Measurements from ENCODE around the gene GRK1. TPM values are rescaled to one million over a fixed set of nuclear protein-coding genes. Genes with fewer than 3 reads are reported as not detected.
"Not testable (repeated sequence)": the region's sequence is repeated elsewhere in the genome, so short reads cannot be mapped to it uniquely, and the experiment has no call there.

Gene GRK1
- polyA plus RNA-seq, 1 donor, result 0.16 TPM

GRCh38 chr13:113745059-113745458, 78.0 kb downstream of the GRK1 start:
- no CpG with 5 or more reads among the region's 9 CpGs for WGBS (ENCODE audit: insufficient coverage, low lambda C conversion rate)
- DNase-seq, result no peak

GRCh38 chr13:113745500-113746142, 78.6 kb downstream of the GRK1 start:
- WGBS (ENCODE audit: insufficient coverage, low lambda C conversion rate), result no CpG with 5 or more reads among the region's 24 CpGs
- Histone ChIP-seq H3K4me1 (ENCODE audit: control insufficient read depth, insufficient read depth, low read length) (peaks cover 36% of the 10 kb centered on the region), H3K27ac (ENCODE audit: low read length) (peak overlapping the region; percentile 26)
- not testable (repeated sequence) for H3K4me3 ChIP-seq (ENCODE audit: low read length); DNase-seq; H3K36me3 ChIP-seq (ENCODE audit: control insufficient read depth, insufficient read depth, low read length); H3K9me3 ChIP-seq (ENCODE audit: control insufficient read depth, low read depth, low read length); H3K27me3 ChIP-seq (ENCODE audit: control insufficient read depth, insufficient read depth, low read length)

More at GRCh38 chr13:113745059-113745458, 78.0 kb downstream of the GRK1 start:
- Histone ChIP-seq H3K9me3 (ENCODE audit: control insufficient read depth, low read depth, low read length) (no peaks in the 10 kb centered on the region), H3K4me1 (ENCODE audit: control insufficient read depth, insufficient read depth, low read length) (peaks cover 36% of the 10 kb centered on the region), H3K36me3 (ENCODE audit: control insufficient read depth, insufficient read depth, low read length) (no peaks in the 10 kb centered on the region), H3K27me3 (ENCODE audit: control insufficient read depth, insufficient read depth, low read length) (no peaks in the 10 kb centered on the region), H3K4me3 (ENCODE audit: low read length) (no peak overlapping the region), H3K27ac (ENCODE audit: low read length) (no peak overlapping the region)

GRCh38 chr13:113746143-113746525, 79.1 kb downstream of the GRK1 start:
- Histone ChIP-seq H3K4me1 (ENCODE audit: control insufficient read depth, insufficient read depth, low read length) (peaks cover 36% of the 10 kb centered on the region), H3K36me3 (ENCODE audit: control insufficient read depth, insufficient read depth, low read length) (no peaks in the 10 kb centered on the region), H3K27ac (ENCODE audit: low read length) (peak overlapping the region; percentile 26), H3K27me3 (ENCODE audit: control insufficient read depth, insufficient read depth, low read length) (no peaks in the 10 kb centered on the region), H3K4me3 (ENCODE audit: low read length) (no peak overlapping the region), H3K9me3 (ENCODE audit: control insufficient read depth, low read depth, low read length) (no peaks in the 10 kb centered on the region)
- no CpG with 5 or more reads among the region's 5 CpGs for WGBS (ENCODE audit: insufficient coverage, low lambda C conversion rate)
- peak; percentile 70 to 84 for DNase-seq

- no peak overlapping the region for H3K4me3 ChIP-seq (ENCODE audit: low read length)
- no peaks in the 10 kb centered on the region for H3K27me3 ChIP-seq (ENCODE audit: control insufficient read depth, insufficient read depth, low read length)
- DNase-seq, result no peak
- WGBS (ENCODE audit: insufficient coverage, low lambda C conversion rate), result no CpG with 5 or more reads among the region's 12 CpGs
- peak overlapping the region; percentile 26 for H3K27ac ChIP-seq (ENCODE audit: low read length)
- peaks cover 4% of the 10 kb centered on the region for H3K9me3 ChIP-seq (ENCODE audit: control insufficient read depth, low read depth, low read length)
- no peaks in the 10 kb centered on the region for H3K36me3 ChIP-seq (ENCODE audit: control insufficient read depth, insufficient read depth, low read length)
- H3K4me1 ChIP-seq (ENCODE audit: control insufficient read depth, insufficient read depth, low read length), result peaks cover 36% of the 10 kb centered on the region
Measured at GRCh38 chr13:113746671-113747070, 79.7 kb downstream of the GRK1 start.

- no CpG with 5 or more reads among the region's 25 CpGs for WGBS (ENCODE audit: insufficient coverage, low lambda C conversion rate)
- DNase-seq, result no peak
Measured at GRCh38 chr13:113747291-113747833, 80.3 kb downstream of the GRK1 start.

GRCh38 chr13:113748101-113748861, 81.3 kb downstream of the GRK1 start:
- no CpG with 5 or more reads among the region's 25 CpGs for WGBS (ENCODE audit: insufficient coverage, low lambda C conversion rate)
- no peak overlapping the region for H3K4me3 ChIP-seq (ENCODE audit: low read length)
- H3K27me3 ChIP-seq (ENCODE audit: control insufficient read depth, insufficient read depth, low read length), result no peaks in the 10 kb centered on the region
- peaks cover 13% of the 10 kb centered on the region for H3K9me3 ChIP-seq (ENCODE audit: control insufficient read depth, low read depth, low read length)
- no peaks in the 10 kb centered on the region for H3K36me3 ChIP-seq (ENCODE audit: control insufficient read depth, insufficient read depth, low read length)
- no peak for DNase-seq
- no peak overlapping the region for H3K27ac ChIP-seq (ENCODE audit: low read length)
- H3K4me1 ChIP-seq (ENCODE audit: control insufficient read depth, insufficient read depth, low read length), result peaks cover 27% of the 10 kb centered on the region

More at GRCh38 chr13:113747291-113747833, 80.3 kb downstream of the GRK1 start:
- peaks cover 8% of the 10 kb centered on the region for H3K9me3 ChIP-seq (ENCODE audit: control insufficient read depth, low read depth, low read length)
- H3K27me3 ChIP-seq (ENCODE audit: control insufficient read depth, insufficient read depth, low read length), result no peaks in the 10 kb centered on the region
- no peaks in the 10 kb centered on the region for H3K36me3 ChIP-seq (ENCODE audit: control insufficient read depth, insufficient read depth, low read length)
- peaks cover 33% of the 10 kb centered on the region for H3K4me1 ChIP-seq (ENCODE audit: control insufficient read depth, insufficient read depth, low read length)
- H3K4me3 ChIP-seq (ENCODE audit: low read length), result no peak overlapping the region
- no peak overlapping the region for H3K27ac ChIP-seq (ENCODE audit: low read length)

GRCh38 chr13:113748862-113749451, 81.9 kb downstream of the GRK1 start:
- Histone ChIP-seq H3K4me1 (ENCODE audit: control insufficient read depth, insufficient read depth, low read length) (peaks cover 25% of the 10 kb centered on the region), H3K27ac (ENCODE audit: low read length) (no peak overlapping the region), H3K9me3 (ENCODE audit: control insufficient read depth, low read depth, low read length) (peaks cover 13% of the 10 kb centered on the region), H3K27me3 (ENCODE audit: control insufficient read depth, insufficient read depth, low read length) (no peaks in the 10 kb centered on the region), H3K4me3 (ENCODE audit: low read length) (no peak overlapping the region), H3K36me3 (ENCODE audit: control insufficient read depth, insufficient read depth, low read length) (no peaks in the 10 kb centered on the region)
- no CpG with 5 or more reads among the region's 22 CpGs for WGBS (ENCODE audit: insufficient coverage, low lambda C conversion rate)
- DNase-seq, result no peak

GRCh38 chr13:113749507-113749906, 82.5 kb downstream of the GRK1 start:
- DNase-seq, result no peak
- no peak overlapping the region for H3K27ac ChIP-seq (ENCODE audit: low read length)
- no peaks in the 10 kb centered on the region for H3K36me3 ChIP-seq (ENCODE audit: control insufficient read depth, insufficient read depth, low read length)
- peaks cover 13% of the 10 kb centered on the region for H3K9me3 ChIP-seq (ENCODE audit: control insufficient read depth, low read depth, low read length)
- no peaks in the 10 kb centered on the region for H3K27me3 ChIP-seq (ENCODE audit: control insufficient read depth, insufficient read depth, low read length)
- no CpG with 5 or more reads among the region's 13 CpGs for WGBS (ENCODE audit: insufficient coverage, low lambda C conversion rate)
- H3K4me3 ChIP-seq (ENCODE audit: low read length), result no peak overlapping the region
- H3K4me1 ChIP-seq (ENCODE audit: control insufficient read depth, insufficient read depth, low read length), result peaks cover 20% of the 10 kb centered on the region

GRCh38 chr13:113749967-113750366, 82.9 kb downstream of the GRK1 start:
- WGBS (ENCODE audit: insufficient coverage, low lambda C conversion rate), result no CpG with 5 or more reads among the region's 11 CpGs
- Histone ChIP-seq H3K27me3 (ENCODE audit: control insufficient read depth, insufficient read depth, low read length) (no peaks in the 10 kb centered on the region), H3K9me3 (ENCODE audit: control insufficient read depth, low read depth, low read length) (peaks cover 13% of the 10 kb centered on the region), H3K36me3 (ENCODE audit: control insufficient read depth, insufficient read depth, low read length) (no peaks in the 10 kb centered on the region), H3K4me3 (ENCODE audit: low read length) (no peak overlapping the region), H3K4me1 (ENCODE audit: control insufficient read depth, insufficient read depth, low read length) (peaks cover 16% of the 10 kb centered on the region), H3K27ac (ENCODE audit: low read length) (no peak overlapping the region)
- no peak for DNase-seq

GRCh38 chr13:113750554-113751399, 83.8 kb downstream of the GRK1 start:
- no peak for DNase-seq
- H3K27me3 ChIP-seq (ENCODE audit: control insufficient read depth, insufficient read depth, low read length), result no peaks in the 10 kb centered on the region
- peaks cover 13% of the 10 kb centered on the region for H3K9me3 ChIP-seq (ENCODE audit: control insufficient read depth, low read depth, low read length)
- H3K27ac ChIP-seq (ENCODE audit: low read length), result no peak overlapping the region
- no CpG with 5 or more reads among the region's 23 CpGs for WGBS (ENCODE audit: insufficient coverage, low lambda C conversion rate)
- no peak overlapping the region for H3K4me3 ChIP-seq (ENCODE audit: low read length)
- H3K36me3 ChIP-seq (ENCODE audit: control insufficient read depth, insufficient read depth, low read length), result no peaks in the 10 kb centered on the region
- H3K4me1 ChIP-seq (ENCODE audit: control insufficient read depth, insufficient read depth, low read length), result peaks cover 14% of the 10 kb centered on the region
